HEK293T (cell line): Measurements from ENCODE around the gene SHISAL1.

Experiments
- BHLHE40 ChIP-seq: fragments of 450-650 bp; IDR thresholded peaks from 2 replicates; pipeline ENCODE4 v1.6.1; 2016; ENCODE audit warnings: mild to moderate bottlenecking, moderate library complexity, borderline replicate concordance
- CTBP1 ChIP-seq: fragments of 450-650 bp; IDR thresholded peaks from 2 replicates; pipeline ENCODE4 v1.6.1; 2016; ENCODE audit warnings: borderline replicate concordance
- ELF4 ChIP-seq: fragments of 450-650 bp; IDR thresholded peaks from 2 replicates; pipeline ENCODE4 v1.6.1; 2017; ENCODE audit warnings: antibody characterized with exemption
- FOXA1 ChIP-seq: fragments of 450-650 bp; IDR thresholded peaks from 2 replicates; pipeline ENCODE4 v1.6.1; 2016; ENCODE audit warnings: mild to moderate bottlenecking
- FOXK2 ChIP-seq: fragments of 450-650 bp; IDR thresholded peaks from 2 replicates; pipeline ENCODE4 v1.6.1; 2016; ENCODE audit warnings: mild to moderate bottlenecking
- HDGF ChIP-seq: fragments of 450-650 bp; IDR thresholded peaks from 2 replicates; pipeline ENCODE4 v1.6.1; 2017; ENCODE audit warnings: antibody characterized with exemption, borderline replicate concordance
- LEF1 ChIP-seq: fragments of 450-650 bp; IDR thresholded peaks from 2 replicates; pipeline ENCODE4 v1.6.1; 2017; ENCODE audit warnings: mild to moderate bottlenecking, borderline replicate concordance
- PKNOX1 ChIP-seq: fragments of 450-650 bp; IDR thresholded peaks from 2 replicates; pipeline ENCODE4 v1.6.1; 2016
- SP1 ChIP-seq: fragments of 450-650 bp; IDR thresholded peaks from 2 replicates; pipeline ENCODE4 v1.6.1; 2017
- TARDBP ChIP-seq: fragments of 450-650 bp; IDR thresholded peaks from 2 replicates; pipeline ENCODE4 v1.6.1; 2016

GRCh38 chr22:44268431-44269116 is 44.2 kb downstream of the SHISAL1 start:
- TF ChIP-seq CTBP1 (no peak), HDGF (no peak), ELF4 (no peak), SP1 (no peak), PKNOX1 (no peak), LEF1 (no peak), FOXK2 (no peak), FOXA1 (no peak), BHLHE40 (no peak), TARDBP (no peak)
